A549 (cell line): ENCODE data around the gene N4BP2L2.

Source experiments
- CBX8 ChIP-seq: fragments of 200-600 bp; sonication (generic); IDR thresholded peaks from 2 replicates; pipeline ENCODE4 v1.6.1; 2016
- CTCF ChIP-seq: fragments of >200 bp; sonication (Bioruptor Twin); formaldehyde crosslinking; IDR thresholded peaks from 3 replicates; pipeline ENCODE4 v1.5.1; 2016
- HOXA7 ChIP-seq: fragments of 250-450 bp; sonication (Bioruptor Pico); IDR thresholded peaks from 2 replicates; pipeline ENCODE4 v1.5.0; 2020; ENCODE audit warnings: mild to moderate bottlenecking, moderate library complexity
- JUN ChIP-seq, 2 experiments: fragments of >200 bp; sonication (Bioruptor Twin); formaldehyde crosslinking; IDR thresholded peaks; 2 replicates in 1 of 2; 3 replicates in 1 of 2; pipeline ENCODE4 v1.6.1; 2016 to 2017
- MAFK ChIP-seq: fragments of 450-650 bp; IDR thresholded peaks from 2 replicates; pipeline ENCODE4 v1.6.1; 2014; ENCODE audit not compliant: partially characterized antibody
- PBX3 ChIP-seq: IDR thresholded peaks from 2 replicates; pipeline ENCODE4 v1.6.1; 2012
- PHF8 ChIP-seq: fragments of 200-600 bp; sonication (generic); IDR thresholded peaks from 2 replicates; pipeline ENCODE4 v1.6.1; 2016; ENCODE audit warnings: low read depth, mild to moderate bottlenecking, antibody characterized with exemption, moderate library complexity, borderline replicate concordance
- POLR2A ChIP-seq: IDR thresholded peaks from 2 replicates; pipeline ENCODE4 v1.6.1; 2012; ENCODE audit warnings: mild to moderate bottlenecking, low read length
- RAD21 ChIP-seq, 2 experiments: fragments of >200 bp in 1 of 2; sonication (Bioruptor Twin) in 1 of 2; formaldehyde crosslinking in 1 of 2; IDR thresholded peaks in 1 of 2; conservative IDR thresholded peaks in 1 of 2; 2 replicates in 1 of 2; 3 replicates in 1 of 2; pipeline ENCODE4 v1.6.1; 2012 to 2018; ENCODE audit warnings: inconsistent platforms in 1 of 2
- RFX5 ChIP-seq: fragments of 450-650 bp; IDR thresholded peaks from 2 replicates; pipeline ENCODE4 v1.7.1; 2014; ENCODE audit warnings: antibody characterized with exemption, mild to moderate bottlenecking, moderate library complexity
- TP53 ChIP-seq: fragments of 250-450 bp; sonication (Bioruptor Pico); IDR thresholded peaks from 2 replicates; pipeline ENCODE4 v1.5.0; 2021; ENCODE audit warnings: mild to moderate bottlenecking, moderate library complexity

- TF ChIP-seq PHF8, result no peak
- no peak for TF ChIP-seq MAFK
- no peak for TF ChIP-seq CTCF
- TF ChIP-seq POLR2A, result no peak
- no peak for TF ChIP-seq HOXA7 (CRISPR knock-in tag)
- TF ChIP-seq CBX8, result no peak
- no peak for TF ChIP-seq TP53 (CRISPR knock-in tag)
- no peak for TF ChIP-seq JUN (IDR thresholded peaks at IDR 0.05)
- TF ChIP-seq RAD21 (conservative IDR thresholded peaks at IDR 0.05 in 1 of 2, IDR thresholded peaks at IDR 0.05 in 1 of 2), result no peak
- no peak for TF ChIP-seq PBX3
- TF ChIP-seq RFX5, result no peak
Observed at GRCh38 chr13:32448972-32449371, 89.6 kb downstream of the N4BP2L2 start.
